ENCODE results near the gene ASIC2. TPM values are rescaled to one million over a fixed set of nuclear protein-coding genes. Genes with fewer than 3 reads are reported as not detected.
A peak's percentile ranks its signal among the peaks of the same experiment; 100 is the strongest.

The ASIC2 gene
- total RNA-seq, 1 donor = 0.18 TPM

DNA sequence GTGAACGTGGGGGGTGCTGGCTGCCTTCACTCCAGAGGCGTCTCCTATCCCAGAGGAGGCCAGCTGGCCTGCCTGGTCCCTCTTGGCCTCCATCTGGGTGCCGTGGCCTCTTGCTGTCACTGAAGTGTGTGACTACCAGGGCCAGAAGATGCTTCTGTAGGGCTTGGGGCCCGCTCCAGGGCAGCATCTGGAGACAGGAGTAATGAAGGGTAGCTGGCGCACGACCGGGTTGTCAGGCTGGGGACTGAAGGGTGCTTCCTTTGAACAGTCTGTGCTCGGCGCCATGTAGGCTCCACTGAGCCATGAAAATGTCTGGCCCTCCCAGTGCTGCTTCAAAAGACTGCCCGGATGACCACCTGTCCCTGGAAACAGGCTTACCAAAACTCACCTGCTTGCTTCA, 31.3 kb downstream of the ASIC2 start:
- no peak overlapping the region for H3K4me3 ChIP-seq (ENCODE audit: low read depth, low read length)
- TF ChIP-seq, protein P1, sequence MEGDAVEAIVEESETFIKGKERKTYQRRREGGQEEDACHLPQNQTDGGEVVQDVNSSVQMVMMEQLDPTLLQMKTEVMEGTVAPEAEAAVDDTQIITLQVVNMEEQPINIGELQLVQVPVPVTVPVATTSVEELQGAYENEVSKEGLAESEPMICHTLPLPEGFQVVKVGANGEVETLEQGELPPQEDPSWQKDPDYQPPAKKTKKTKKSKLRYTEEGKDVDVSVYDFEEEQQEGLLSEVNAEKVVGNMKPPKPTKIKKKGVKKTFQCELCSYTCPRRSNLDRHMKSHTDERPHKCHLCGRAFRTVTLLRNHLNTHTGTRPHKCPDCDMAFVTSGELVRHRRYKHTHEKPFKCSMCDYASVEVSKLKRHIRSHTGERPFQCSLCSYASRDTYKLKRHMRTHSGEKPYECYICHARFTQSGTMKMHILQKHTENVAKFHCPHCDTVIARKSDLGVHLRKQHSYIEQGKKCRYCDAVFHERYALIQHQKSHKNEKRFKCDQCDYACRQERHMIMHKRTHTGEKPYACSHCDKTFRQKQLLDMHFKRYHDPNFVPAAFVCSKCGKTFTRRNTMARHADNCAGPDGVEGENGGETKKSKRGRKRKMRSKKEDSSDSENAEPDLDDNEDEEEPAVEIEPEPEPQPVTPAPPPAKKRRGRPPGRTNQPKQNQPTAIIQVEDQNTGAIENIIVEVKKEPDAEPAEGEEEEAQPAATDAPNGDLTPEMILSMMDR (IDR thresholded peaks at IDR 0.05; ENCODE audit: insufficient read depth, low read length) = no peak
- no peak for DNase-seq (ENCODE audit: low read depth)

DNA sequence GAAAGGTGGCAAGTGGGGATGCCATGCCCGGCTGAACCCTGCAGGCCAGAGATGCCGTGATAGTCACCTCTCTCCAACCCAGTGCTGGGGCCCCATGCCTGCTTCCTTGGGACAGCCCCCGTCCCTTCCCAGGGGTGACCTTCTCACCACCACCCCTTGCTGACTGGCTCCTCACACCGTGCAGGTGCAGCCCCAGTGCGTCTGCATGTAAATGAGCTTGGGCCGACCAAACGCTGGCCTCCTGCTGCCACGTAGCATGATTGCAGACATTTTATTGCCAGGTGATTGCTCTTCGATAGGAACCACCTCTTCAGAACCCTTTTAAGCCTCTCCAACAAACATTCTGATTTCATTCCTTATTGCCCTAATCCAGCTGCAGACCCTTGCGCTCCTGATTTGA, 32.5 kb downstream of the ASIC2 start:
- TF ChIP-seq, protein P1 (IDR thresholded peaks at IDR 0.05; ENCODE audit: insufficient read depth, low read length) = no peak
- DNase-seq (ENCODE audit: low read depth) = no peak
- no peak overlapping the region for H3K4me3 ChIP-seq (ENCODE audit: low read depth, low read length)

DNA sequence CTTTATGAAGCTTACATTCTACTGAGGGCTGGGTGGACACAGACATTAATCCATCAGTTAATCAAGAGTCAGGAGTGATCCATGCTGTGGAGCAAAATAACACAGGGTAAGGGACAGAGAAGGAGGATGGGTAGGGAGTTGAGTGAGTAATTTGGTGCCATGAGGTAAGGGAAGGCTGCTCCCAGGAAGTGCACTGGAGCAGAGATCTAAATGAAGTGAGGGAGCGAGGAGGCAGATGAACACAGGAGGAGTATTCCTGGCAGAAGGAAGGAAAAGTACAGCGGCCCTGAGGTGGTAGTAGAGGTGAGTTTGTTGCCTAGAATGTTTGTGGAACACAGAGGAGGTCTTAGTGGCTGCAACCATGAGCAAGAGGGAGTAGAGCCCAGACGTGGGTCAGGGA, 34.8 kb downstream of the ASIC2 start:
- no peak overlapping the region for H3K4me3 ChIP-seq (ENCODE audit: low read depth, low read length)
- DNase-seq (ENCODE audit: low read depth) = no peak
- TF ChIP-seq, protein P1 (IDR thresholded peaks at IDR 0.05; ENCODE audit: insufficient read depth, low read length) = no peak

DNA sequence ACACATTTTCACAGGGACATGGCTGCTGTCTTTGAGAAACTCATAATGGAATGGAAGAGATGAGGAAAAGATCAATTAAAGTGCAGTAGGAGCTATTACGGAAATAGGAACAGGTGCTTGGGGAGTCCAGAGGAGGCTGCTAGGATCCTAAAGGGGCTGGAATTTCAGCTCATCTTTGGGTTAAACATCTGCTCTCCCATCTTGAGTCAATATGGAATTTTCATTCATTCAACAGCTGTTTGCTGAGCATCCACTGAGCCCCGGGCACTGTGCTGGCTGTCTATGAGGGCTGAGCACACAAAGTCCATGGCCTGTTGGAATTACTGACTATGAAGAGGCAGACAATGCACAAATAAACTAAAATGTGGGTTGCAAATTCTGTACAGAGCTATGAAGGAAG, 47.9 kb downstream of the ASIC2 start:
- H3K4me3 ChIP-seq (ENCODE audit: low read depth, low read length) = no peak overlapping the region
- no peak for DNase-seq (ENCODE audit: low read depth)
- TF ChIP-seq, protein P1 (IDR thresholded peaks at IDR 0.05; ENCODE audit: insufficient read depth, low read length) = no peak

DNA sequence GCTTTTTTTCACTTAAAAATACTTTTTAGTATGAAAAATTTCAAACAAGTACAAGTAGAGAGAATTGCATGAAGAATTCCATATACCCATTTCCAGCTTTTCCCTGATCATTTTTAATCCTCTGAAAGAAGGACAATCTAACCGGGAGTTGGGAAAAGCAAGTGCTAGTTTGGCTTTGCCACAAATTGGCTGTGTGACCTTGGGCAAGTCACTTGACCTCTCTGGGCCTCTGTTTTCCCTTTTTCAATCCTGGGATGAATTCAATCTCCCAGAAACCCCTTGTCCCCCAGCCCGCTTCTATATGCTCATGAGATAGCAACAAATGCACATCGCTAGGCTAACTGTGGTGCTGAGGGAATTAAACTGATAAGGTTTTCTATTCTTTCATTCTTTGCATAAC, 49.4 kb downstream of the ASIC2 start:
- no peak overlapping the region for H3K4me3 ChIP-seq (ENCODE audit: low read depth, low read length)
- TF ChIP-seq, protein P1 (IDR thresholded peaks at IDR 0.05; ENCODE audit: insufficient read depth, low read length) = no peak
- DNase-seq (ENCODE audit: low read depth) = no peak

DNA sequence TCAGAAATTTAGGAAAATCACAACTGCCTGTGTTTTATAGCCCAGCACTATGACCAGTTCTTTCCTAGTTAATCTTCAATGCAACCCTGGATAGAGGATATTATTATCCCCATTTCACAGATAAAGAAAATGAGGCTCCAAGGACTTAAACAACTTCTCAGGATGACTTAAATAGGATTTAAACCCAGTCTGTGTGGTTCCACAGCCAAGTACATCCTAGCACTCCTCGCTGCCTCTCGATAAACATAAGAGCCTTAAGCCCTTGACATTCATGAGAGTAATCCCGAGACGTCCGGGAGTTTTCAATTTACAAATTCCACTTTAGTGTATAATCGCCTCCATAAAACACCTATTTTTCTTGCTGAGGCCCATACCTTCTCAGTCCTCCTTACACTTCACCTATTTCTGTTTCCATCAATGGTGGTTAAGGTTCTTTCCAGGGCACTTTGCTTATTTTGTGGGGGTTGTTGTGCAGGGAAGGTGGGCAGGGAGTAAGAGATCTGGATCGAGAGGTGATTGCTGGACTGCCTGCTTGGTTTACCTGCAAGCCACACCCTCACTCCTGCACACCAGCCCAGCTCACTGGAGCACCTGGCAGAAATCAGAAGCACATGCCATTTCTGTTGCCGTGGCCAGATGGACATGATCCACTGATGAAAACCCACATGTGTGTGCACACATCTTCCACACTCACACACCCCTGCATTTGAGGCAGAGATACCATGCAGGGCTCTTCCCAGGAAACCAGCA, 50.5 kb downstream of the ASIC2 start:
- H3K4me3 ChIP-seq (ENCODE audit: low read depth, low read length) = no peak overlapping the region
- TF ChIP-seq, protein P1 (IDR thresholded peaks at IDR 0.05; ENCODE audit: insufficient read depth, low read length) = no peak
- no peak for DNase-seq (ENCODE audit: low read depth)

DNA sequence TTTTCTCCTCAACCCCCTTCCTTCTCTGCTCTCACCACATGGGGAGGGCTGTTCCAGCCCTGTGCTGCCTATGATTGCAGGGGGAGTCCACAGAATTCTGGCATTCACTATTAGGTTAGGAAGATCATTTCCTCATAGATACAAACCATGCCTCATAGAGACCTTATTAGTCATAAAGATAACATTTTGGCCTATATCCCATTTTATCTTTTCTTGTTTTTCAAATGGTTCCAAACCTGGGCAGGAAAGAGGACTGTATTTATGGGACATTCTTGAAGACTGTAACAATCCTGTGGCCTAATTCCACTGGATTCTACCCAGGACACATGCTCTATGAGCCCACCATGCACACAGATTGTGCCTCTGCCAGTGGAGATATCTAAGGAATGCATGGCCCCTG, 51.7 kb downstream of the ASIC2 start:
- DNase-seq (ENCODE audit: low read depth) = peak; percentile 63
- H3K4me3 ChIP-seq (ENCODE audit: low read depth, low read length) = no peak overlapping the region
- TF ChIP-seq, protein P1 (IDR thresholded peaks at IDR 0.05; ENCODE audit: insufficient read depth, low read length) = peak; percentile 8

Measured in fibroblast of the aortic adventitia (primary cell).